ENCODE measurements around the gene LAIR2. TPM values are rescaled to one million over a fixed set of nuclear protein-coding genes. Genes with fewer than 3 reads are reported as not detected.

LAIR2 gene
- total RNA-seq, 1 experiment from 2014 or later = not detected

DNA sequence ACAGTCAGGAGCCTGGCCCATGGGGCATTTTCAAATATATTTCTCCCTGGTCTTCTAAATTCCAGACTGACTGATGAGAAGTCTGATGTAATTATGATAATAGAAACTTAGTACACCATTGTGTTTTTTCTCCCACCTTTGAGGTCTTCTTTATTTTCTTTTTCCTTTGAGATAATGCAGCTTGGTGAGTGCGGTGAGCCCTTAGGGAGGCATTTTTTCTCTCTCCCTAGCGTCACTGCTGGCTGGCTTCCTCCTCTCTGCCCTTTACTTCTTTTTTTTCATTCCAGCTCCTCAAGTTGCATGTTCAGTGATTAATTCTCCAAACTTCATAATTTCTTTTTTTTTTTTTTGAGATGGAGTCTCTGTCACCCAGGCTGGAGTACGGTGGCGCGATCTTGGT, 16.8 kb upstream of the LAIR2 start:
- Histone ChIP-seq H3K27ac (ENCODE audit: low read depth, low read length) (no peak overlapping the region), H3K9ac (ENCODE audit: low read length) (no peak overlapping the region), H2AFZ (ENCODE audit: low read depth, low read length, poor library complexity, severe bottlenecking) (no peak overlapping the region), H3K79me2 (ENCODE audit: insufficient read depth, low read length) (no peaks in the 10 kb centered on the region), H3K9me3 (ENCODE audit: control insufficient read depth in 1 of 2, insufficient read depth in 1 of 2, low read depth in 1 of 2, low read length in 2 of 2) (no peaks in the 10 kb centered on the region), H3K4me1 (ENCODE audit: control insufficient read depth in 1 of 2, insufficient read depth in 2 of 2, low read length in 2 of 2) (no peaks in the 10 kb centered on the region), H4K20me1 (ENCODE audit: insufficient read depth) (no peaks in the 10 kb centered on the region), H3K9me2 (ENCODE audit: insufficient read depth) (no peaks in the 10 kb centered on the region), H3K4me2 (ENCODE audit: low read length) (no peak overlapping the region), H3K27me3 (ENCODE audit: insufficient read depth, low read length) (peaks cover 15% of the 10 kb centered on the region), H3K36me3 (ENCODE audit: control insufficient read depth in 1 of 2, insufficient read depth in 2 of 2, low read length in 2 of 2) (no peaks in the 10 kb centered on the region), H3K4me3 (replicated peaks in 1 of 2; ENCODE audit: low read depth in 1 of 2, low read length in 2 of 2) (no peak overlapping the region)
- DNase-seq (ENCODE audit: low read depth, low spot score) = no peak
- CTCF ChIA-PET = no interaction called here
- RAD21 ChIA-PET (ENCODE audit: low non-redundant PET in 1 of 2, low total read pairs in 2 of 2, uncharacterized antibody in 2 of 2, unreplicated experiment in 2 of 2) = no interaction called here
- intact Hi-C loops (cut with micrococcal nuclease) = no loop called here
- TF ChIP-seq EZH2phosphoT487 (IDR thresholded peaks at IDR 0.05; ENCODE audit: borderline replicate concordance) (no peak), ZFX (IDR thresholded peaks at IDR 0.05) (no peak), SP1 (IDR thresholded peaks at IDR 0.05; ENCODE audit: low read depth) (no peak), ELF1 (IDR thresholded peaks at IDR 0.05; ENCODE audit: borderline replicate concordance, low read depth) (no peak), CEBPB (IDR thresholded peaks at IDR 0.05; ENCODE audit: low read depth) (no peak), SIN3A (IDR thresholded peaks at IDR 0.05; ENCODE audit: low read depth) (no peak), FOSL1 (IDR thresholded peaks at IDR 0.05; ENCODE audit: low read depth) (no peak), CBX3 (IDR thresholded peaks at IDR 0.05; ENCODE audit: low read depth) (no peak), SRF (IDR thresholded peaks at IDR 0.05; ENCODE audit: low read depth) (no peak), JUND (IDR thresholded peaks at IDR 0.05) (no peak), TCF7L2 (IDR thresholded peaks at IDR 0.05; ENCODE audit: borderline replicate concordance, extremely low read depth, insufficient read depth, insufficient read length) (no peak), RAD21 (IDR thresholded peaks at IDR 0.05; ENCODE audit: low read depth) (no peak), EZH2 (IDR thresholded peaks at IDR 0.05) (no peak), POLR2A (IDR thresholded peaks at IDR 0.05; ENCODE audit: borderline replicate concordance, extremely low read depth, insufficient read depth, insufficient read length) (no peak), POLR2AphosphoS5 (IDR thresholded peaks at IDR 0.05; ENCODE audit: low read depth, low read length) (no peak)
- TF ChIP-seq, protein P1, sequence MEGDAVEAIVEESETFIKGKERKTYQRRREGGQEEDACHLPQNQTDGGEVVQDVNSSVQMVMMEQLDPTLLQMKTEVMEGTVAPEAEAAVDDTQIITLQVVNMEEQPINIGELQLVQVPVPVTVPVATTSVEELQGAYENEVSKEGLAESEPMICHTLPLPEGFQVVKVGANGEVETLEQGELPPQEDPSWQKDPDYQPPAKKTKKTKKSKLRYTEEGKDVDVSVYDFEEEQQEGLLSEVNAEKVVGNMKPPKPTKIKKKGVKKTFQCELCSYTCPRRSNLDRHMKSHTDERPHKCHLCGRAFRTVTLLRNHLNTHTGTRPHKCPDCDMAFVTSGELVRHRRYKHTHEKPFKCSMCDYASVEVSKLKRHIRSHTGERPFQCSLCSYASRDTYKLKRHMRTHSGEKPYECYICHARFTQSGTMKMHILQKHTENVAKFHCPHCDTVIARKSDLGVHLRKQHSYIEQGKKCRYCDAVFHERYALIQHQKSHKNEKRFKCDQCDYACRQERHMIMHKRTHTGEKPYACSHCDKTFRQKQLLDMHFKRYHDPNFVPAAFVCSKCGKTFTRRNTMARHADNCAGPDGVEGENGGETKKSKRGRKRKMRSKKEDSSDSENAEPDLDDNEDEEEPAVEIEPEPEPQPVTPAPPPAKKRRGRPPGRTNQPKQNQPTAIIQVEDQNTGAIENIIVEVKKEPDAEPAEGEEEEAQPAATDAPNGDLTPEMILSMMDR (IDR thresholded peaks at IDR 0.05 in 2 of 3, conservative IDR thresholded peaks at IDR 0.05 in 1 of 3; ENCODE audit: borderline replicate concordance in 1 of 3, insufficient read depth in 1 of 3, low read depth in 2 of 3, low read length in 2 of 3) = no peak
- TF ChIP-seq, protein P2, sequence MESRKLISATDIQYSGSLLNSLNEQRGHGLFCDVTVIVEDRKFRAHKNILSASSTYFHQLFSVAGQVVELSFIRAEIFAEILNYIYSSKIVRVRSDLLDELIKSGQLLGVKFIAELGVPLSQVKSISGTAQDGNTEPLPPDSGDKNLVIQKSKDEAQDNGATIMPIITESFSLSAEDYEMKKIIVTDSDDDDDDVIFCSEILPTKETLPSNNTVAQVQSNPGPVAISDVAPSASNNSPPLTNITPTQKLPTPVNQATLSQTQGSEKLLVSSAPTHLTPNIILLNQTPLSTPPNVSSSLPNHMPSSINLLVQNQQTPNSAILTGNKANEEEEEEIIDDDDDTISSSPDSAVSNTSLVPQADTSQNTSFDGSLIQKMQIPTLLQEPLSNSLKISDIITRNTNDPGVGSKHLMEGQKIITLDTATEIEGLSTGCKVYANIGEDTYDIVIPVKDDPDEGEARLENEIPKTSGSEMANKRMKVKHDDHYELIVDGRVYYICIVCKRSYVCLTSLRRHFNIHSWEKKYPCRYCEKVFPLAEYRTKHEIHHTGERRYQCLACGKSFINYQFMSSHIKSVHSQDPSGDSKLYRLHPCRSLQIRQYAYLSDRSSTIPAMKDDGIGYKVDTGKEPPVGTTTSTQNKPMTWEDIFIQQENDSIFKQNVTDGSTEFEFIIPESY (IDR thresholded peaks at IDR 0.05; ENCODE audit: extremely low read depth, insufficient replicate concordance, low read length) = no peak
- TF ChIP-seq, protein P3, sequence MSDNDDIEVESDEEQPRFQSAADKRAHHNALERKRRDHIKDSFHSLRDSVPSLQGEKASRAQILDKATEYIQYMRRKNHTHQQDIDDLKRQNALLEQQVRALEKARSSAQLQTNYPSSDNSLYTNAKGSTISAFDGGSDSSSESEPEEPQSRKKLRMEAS (IDR thresholded peaks at IDR 0.05) = no peak
- TF ChIP-seq, protein P4, sequence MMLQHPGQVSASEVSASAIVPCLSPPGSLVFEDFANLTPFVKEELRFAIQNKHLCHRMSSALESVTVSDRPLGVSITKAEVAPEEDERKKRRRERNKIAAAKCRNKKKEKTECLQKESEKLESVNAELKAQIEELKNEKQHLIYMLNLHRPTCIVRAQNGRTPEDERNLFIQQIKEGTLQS (IDR thresholded peaks at IDR 0.05) = no peak
- TF ChIP-seq, protein P5, sequence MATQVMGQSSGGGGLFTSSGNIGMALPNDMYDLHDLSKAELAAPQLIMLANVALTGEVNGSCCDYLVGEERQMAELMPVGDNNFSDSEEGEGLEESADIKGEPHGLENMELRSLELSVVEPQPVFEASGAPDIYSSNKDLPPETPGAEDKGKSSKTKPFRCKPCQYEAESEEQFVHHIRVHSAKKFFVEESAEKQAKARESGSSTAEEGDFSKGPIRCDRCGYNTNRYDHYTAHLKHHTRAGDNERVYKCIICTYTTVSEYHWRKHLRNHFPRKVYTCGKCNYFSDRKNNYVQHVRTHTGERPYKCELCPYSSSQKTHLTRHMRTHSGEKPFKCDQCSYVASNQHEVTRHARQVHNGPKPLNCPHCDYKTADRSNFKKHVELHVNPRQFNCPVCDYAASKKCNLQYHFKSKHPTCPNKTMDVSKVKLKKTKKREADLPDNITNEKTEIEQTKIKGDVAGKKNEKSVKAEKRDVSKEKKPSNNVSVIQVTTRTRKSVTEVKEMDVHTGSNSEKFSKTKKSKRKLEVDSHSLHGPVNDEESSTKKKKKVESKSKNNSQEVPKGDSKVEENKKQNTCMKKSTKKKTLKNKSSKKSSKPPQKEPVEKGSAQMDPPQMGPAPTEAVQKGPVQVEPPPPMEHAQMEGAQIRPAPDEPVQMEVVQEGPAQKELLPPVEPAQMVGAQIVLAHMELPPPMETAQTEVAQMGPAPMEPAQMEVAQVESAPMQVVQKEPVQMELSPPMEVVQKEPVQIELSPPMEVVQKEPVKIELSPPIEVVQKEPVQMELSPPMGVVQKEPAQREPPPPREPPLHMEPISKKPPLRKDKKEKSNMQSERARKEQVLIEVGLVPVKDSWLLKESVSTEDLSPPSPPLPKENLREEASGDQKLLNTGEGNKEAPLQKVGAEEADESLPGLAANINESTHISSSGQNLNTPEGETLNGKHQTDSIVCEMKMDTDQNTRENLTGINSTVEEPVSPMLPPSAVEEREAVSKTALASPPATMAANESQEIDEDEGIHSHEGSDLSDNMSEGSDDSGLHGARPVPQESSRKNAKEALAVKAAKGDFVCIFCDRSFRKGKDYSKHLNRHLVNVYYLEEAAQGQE (IDR thresholded peaks at IDR 0.05; ENCODE audit: low read depth) = no peak
- no TSS peak for BruUV-seq (replicated peaks)
- no peak for ATAC-seq
- POLR2A ChIA-PET = interaction anchor here (0.6 kb wide), 1 partner anchor 13 kb away, joined by 3 read pairs; the partner anchor contains the start of gene CDC42EP5

All from HCT116 (cell line).